DND-41 (cell line): ENCODE data around the gene PCDH9.

Experiments
- CTCF ChIP-seq: IDR thresholded peaks from 2 replicates; pipeline ENCODE4 v1.5.1; 2012; ENCODE audit warnings: borderline replicate concordance, low read length, moderate library complexity, mild to moderate bottlenecking; ENCODE audit not compliant: poor library complexity, severe bottlenecking; ENCODE audit errors: extremely low read depth
- EZH2 ChIP-seq: IDR thresholded peaks from 3 replicates; pipeline ENCODE4 v1.6.1; 2012; ENCODE audit warnings: borderline replicate concordance, low read depth, mild to moderate bottlenecking, moderate library complexity, low read length, inconsistent platforms; ENCODE audit not compliant: severe bottlenecking

GRCh38 chr13:66691149-66691548 lies 539.0 kb downstream of the PCDH9 start:
- TF ChIP-seq CTCF (no peak), EZH2 (no peak)
